ENCODE data around the gene BTBD1. TPM values are rescaled to one million over a fixed set of nuclear protein-coding genes. Genes with fewer than 3 reads are reported as not detected.

Gene BTBD1
- total RNA-seq, 1 donor from 2014 or later: 47.6 TPM

- peak overlapping the region; percentile 86 for H3K4me3 ChIP-seq (ENCODE audit: low read depth, low read length)
- no peak for TF ChIP-seq CTCF (conservative IDR thresholded peaks at IDR 0.05; ENCODE audit: low read depth, low read length)
- DNase-seq (ENCODE audit: low read depth): no peak
These were observed 548 bp upstream of the BTBD1 start for GRCh38 chr15:83067638-83067962.

GRCh38 chr15:83066034-83066733 lies 868 bp downstream of the BTBD1 start:
- no peak for DNase-seq (ENCODE audit: low read depth)
- peak overlapping the region; percentile 86 for H3K4me3 ChIP-seq (ENCODE audit: low read depth, low read length)
- TF ChIP-seq CTCF (conservative IDR thresholded peaks at IDR 0.05; ENCODE audit: low read depth, low read length): no peak

- no peak for TF ChIP-seq CTCF (conservative IDR thresholded peaks at IDR 0.05; ENCODE audit: low read depth, low read length)
- no peak for DNase-seq (ENCODE audit: low read depth)
These were observed 1.6 kb downstream of the BTBD1 start for GRCh38 chr15:83065431-83065830.

GRCh38 chr15:83064859-83065258 lies 2.2 kb downstream of the BTBD1 start:
- TF ChIP-seq CTCF (conservative IDR thresholded peaks at IDR 0.05; ENCODE audit: low read depth, low read length): no peak
- peak overlapping the region; percentile 86 for H3K4me3 ChIP-seq (ENCODE audit: low read depth, low read length)
- DNase-seq (ENCODE audit: low read depth): no peak

More at GRCh38 chr15:83065431-83065830, 1.6 kb downstream of the BTBD1 start:
- peak overlapping the region; percentile 86 for H3K4me3 ChIP-seq (ENCODE audit: low read depth, low read length)

- no peak for TF ChIP-seq CTCF (conservative IDR thresholded peaks at IDR 0.05; ENCODE audit: low read depth, low read length)
- H3K4me3 ChIP-seq (ENCODE audit: low read depth, low read length): no peak overlapping the region
- no peak for DNase-seq (ENCODE audit: low read depth)
These were observed 3.5 kb downstream of the BTBD1 start for GRCh38 chr15:83063551-83063950.

- H3K4me3 ChIP-seq (ENCODE audit: low read depth, low read length): no peak overlapping the region
- no peak for DNase-seq (ENCODE audit: low read depth)
- no peak for TF ChIP-seq CTCF (conservative IDR thresholded peaks at IDR 0.05; ENCODE audit: low read depth, low read length)
These were observed 4.3 kb downstream of the BTBD1 start for GRCh38 chr15:83062768-83063180.

GRCh38 chr15:83061680-83062079 lies 5.4 kb downstream of the BTBD1 start:
- DNase-seq (ENCODE audit: low read depth): no peak
- TF ChIP-seq CTCF (conservative IDR thresholded peaks at IDR 0.05; ENCODE audit: low read depth, low read length): no peak

More at GRCh38 chr15:83061680-83062079, 5.4 kb downstream of the BTBD1 start:
- H3K4me3 ChIP-seq (ENCODE audit: low read depth, low read length): no peak overlapping the region
